NCI-H2029 (cell line): Measurements from ENCODE around the gene VWA8.
A peak's percentile ranks its signal among the peaks of the same experiment; 100 is the strongest.
"Not testable (repeated sequence)": the region's sequence is repeated elsewhere in the genome, so short reads cannot be mapped to it uniquely, and the experiment has no call there.

Experiments used
- DNase-seq: peaks from one replicate; lab custom pipeline; 2025; lab: John Stamatoyannopoulos, UW

Gene VWA8

DNA sequence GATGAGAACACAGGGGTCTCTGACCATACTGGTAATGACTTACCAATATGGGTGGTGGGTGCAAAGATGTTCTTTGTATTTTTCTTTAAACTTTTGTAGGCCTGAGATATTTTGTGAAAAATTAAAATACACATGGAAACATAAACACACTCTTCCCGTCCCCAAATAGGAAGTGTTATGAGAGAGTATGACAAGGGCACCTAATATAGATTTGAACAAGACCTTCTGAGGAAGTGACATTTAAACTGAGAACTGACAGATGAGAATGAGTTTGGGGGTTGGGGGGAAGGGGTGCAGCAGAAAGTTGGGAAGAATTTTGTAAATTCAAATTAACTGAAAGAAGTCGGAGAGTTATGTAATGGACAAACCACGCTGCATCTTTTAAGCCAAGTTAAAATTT, 279.3 kb downstream of the VWA8 start:
- DNase-seq, result no peak

- DNase-seq, result no peak
Measured at GRCh38 chr13:41680900-41681299, 280.0 kb downstream of the VWA8 start.

DNA sequence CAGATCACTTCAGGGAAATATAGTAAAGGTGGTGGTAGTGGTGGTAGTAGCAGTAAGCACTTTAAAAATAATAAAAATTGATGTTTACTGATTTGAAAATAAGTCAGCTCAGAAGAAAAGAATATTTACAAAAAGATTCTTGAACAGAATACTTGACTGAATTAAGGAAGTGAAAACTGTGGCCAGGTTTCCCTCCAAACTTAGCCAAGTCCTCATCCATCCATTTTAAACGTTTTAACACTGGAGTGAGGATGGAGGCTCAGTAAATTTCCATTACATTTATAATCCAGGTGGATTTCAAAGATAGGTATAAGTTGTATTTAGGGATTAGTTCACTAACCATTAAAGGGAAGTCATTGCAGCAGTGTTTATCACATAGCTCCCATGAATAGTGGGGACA, 282.1 kb downstream of the VWA8 start:
- DNase-seq, result no peak

DNA sequence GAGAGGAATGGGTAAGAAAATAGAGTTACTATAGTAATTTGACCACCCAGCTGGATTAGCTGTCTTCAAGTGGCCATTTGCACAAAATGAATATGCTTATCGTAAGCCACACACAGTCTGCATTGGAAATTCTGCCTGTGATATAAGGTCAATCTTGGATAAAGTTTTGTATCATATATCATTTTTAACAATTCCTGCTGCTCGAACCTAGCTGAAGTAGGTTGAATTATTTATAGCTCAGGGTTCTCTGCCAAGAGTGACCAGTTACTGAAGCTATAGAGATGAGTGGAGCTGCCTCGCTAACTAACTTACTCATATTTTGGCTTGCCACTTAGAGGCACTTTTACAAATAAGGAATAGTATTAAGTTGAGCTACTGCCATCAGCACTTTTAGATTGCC, 282.7 kb downstream of the VWA8 start:
- DNase-seq, result no peak

- DNase-seq, result no peak
Measured at GRCh38 chr13:41675306-41675705, 285.6 kb downstream of the VWA8 start.

DNA sequence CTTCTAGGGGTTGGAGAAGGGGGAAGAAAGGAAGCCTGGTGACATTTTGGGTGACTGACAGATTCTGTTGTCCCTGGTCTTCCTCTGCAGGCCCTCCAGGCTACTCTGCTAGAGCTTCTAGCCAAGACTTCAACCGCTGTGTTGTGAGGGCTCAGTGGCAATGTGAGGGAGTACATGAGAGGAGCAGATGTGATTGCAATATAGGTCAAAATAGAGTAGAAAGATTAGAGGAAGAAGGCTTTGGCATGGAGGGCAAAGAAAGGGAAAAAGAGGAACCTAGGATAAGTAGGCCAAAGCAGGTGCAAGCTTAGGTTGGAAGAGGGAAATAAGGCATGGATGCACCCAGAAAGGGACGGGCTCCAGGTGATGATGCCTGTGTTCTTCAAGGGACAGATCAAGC, 286.7 kb downstream of the VWA8 start:
- DNase-seq, result no peak

GRCh38 chr13:41673640-41674039, 287.3 kb downstream of the VWA8 start:
- DNase-seq, result no peak

- no peak for DNase-seq
Measured at GRCh38 chr13:41670873-41671443, 290.0 kb downstream of the VWA8 start.

DNA sequence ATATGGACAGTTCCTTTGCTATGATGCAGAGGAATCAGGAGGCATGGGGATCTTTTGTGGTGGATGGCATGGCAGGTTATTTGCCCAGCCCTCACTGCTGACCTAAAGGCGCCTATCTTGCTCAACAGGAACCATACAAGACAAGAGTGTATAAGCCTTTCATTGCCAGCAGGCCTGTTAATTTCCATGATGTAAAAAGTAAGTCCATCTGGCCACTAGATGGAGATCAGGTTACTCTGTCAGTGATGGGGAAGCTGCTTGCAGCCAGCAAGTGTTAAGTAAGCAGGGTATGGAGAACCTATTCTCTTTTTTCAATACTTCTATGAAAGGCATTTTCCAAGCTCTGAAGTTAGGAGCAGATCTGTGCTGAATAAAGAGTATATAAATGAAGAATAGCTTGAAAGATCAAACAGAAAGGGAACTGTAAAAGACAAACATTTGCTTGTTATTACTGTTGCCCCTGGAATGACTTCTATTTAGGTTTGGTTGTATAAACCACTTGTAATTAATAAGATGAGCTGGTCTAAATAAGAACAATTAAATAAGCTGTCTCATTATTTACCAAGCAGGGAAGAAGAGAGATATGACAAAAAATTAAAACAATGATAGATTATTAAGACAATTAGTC, 292.7 kb downstream of the VWA8 start:
- DNase-seq, result peak; percentile 60

DNA sequence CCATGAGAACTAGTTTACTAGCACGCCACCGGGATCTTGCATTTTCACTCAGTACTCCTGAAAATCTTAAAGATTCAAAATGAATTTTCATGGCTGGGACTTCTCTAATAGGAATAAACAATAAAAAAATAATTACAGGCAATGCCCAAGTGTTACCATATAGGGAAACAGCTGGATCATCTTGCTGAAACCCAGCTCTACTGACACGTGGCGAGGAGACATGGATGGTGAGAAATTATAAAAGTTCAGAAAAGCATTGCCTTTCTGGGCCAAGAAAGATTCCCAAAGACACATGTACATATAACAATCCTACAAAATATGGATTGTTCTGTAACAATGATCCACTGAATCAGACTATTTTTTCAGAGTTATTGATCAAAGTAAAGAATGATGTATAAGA, 294.3 kb downstream of the VWA8 start:
- DNase-seq, result no peak

DNA sequence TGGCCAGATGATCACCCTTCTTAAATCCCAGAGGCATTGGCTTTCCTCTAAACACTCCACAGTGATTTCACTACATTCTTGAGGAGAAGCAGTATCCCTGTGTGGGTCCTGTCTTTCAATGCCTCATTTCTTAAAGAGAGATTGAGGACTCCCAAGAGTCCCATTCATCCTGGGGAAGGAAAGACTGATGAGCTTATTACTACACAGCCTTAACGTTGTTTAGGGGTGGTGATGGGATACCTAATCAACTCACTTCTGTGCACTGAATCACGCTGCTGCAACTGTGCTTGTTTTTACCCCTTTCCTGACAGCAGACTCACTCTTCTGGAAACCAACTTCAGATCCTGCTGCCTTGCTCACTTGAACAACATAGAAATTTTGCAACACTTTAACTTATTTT, 300.5 kb downstream of the VWA8 start:
- DNase-seq, result no peak

GRCh38 chr13:41658057-41658661, 302.8 kb downstream of the VWA8 start:
- DNase-seq, result no peak

GRCh38 chr13:41655997-41656396, 304.9 kb downstream of the VWA8 start:
- no peak for DNase-seq

DNA sequence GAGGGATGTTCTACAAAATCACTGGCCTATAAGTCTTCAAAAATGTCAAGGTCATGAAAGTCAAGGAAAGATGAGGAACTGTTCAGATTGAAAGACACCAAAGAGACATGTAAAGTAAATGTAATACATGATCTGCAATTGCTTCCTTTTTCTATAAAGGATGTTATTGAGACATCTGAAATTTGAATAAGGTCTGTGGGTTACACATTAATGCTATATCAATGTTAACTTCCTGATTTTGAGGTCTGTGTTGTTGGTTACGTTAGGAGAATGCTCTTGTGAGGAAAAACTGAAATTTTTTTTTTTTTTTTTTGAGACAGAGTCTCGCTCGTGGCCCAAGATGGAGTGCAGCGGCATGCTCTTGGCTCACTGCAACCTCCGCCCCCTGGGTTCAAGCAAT, 306.1 kb downstream of the VWA8 start:
- no peak for DNase-seq

DNA sequence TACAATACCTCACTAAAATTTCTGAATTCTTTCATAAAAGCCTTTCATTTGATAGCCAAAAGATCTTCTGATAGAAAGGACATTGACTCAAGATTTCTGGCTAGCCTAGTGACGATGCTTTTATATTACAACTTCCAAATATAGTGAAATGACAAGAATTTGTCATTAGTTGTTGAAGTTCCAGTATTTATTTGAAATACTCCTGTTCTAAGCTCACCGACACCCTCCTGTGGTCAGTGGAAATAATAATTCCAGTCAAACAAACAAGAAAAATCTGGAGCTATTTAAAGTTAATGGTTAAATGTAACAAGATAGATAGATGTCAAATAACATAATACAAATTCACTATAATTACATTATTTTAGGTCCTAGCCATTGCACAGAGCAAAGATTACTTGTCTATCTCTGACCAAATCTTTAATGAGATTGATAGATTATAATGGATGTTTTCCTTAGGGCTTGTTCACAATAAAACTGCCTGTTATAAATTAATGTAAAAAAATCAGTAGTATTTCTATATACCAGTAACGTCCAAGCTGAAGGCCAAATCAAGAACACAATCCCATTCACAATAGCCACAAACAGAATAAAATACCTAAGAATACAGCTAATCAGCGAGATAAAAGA, 308.1 kb downstream of the VWA8 start:
- no peak for DNase-seq

DNA sequence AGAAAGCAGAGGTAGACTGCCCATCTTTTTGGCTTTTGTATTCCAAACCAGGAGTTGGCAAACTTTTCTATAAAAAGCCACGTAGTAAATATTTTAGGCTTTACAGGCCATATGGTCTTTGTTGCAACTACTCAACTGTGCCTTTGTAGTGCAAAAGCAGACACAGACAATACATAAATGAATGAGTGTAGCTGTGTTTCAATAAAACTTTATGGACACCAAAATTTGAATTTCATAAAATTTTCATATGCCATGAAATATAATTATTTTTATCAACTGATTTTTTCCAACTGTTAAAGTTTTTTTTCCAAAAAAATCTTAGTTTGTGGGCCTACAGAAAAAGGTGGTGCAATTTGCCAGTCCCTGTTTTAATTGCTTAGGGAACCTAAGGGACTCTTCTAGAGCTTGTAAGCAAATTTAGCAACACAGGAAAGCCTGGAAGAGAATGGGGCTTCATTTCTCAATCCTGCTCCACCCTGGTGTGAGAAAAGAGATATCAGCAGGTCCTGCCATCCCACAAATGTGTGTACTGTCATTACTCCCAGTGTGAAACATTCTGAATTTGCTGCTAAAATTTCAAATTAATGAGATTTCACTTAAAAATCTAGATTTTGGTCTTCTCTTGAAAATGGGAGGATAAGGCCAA, 309.4 kb downstream of the VWA8 start:
- no peak for DNase-seq

- no peak for DNase-seq
Measured at GRCh38 chr13:41650706-41651105, 310.2 kb downstream of the VWA8 start.

GRCh38 chr13:41649659-41650058, 311.2 kb downstream of the VWA8 start:
- no peak for DNase-seq

- no peak for DNase-seq
Measured at GRCh38 chr13:41648314-41648935, 312.5 kb downstream of the VWA8 start.

DNA sequence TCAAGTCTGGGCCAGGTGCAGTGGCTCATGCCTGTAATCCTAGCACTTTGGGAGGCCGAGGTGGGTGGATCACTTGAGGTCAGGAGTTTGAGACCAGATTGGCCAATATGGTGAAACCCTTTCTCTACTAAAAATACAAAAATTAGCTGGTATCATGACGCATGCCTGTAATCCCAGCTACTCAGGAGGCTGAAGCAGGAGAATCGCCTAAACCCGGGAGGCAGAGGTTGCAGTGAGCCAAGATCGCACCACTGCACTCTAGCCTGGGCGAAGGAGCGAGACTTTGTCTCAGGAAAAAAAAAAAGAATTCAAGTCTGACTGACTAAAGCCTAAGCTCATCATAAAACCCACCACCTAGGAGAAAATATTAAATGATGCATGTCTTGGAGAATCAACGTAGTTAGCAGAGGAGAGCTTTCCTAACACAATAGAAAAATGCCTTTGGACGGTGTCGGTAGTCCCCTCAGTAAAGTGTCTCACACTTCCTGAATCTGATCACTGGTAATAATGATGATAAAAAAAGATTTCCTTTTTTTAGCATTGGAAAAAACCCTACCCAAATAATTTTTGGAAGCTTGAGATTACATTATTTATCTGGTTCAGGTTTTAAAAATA, 313.1 kb downstream of the VWA8 start:
- not testable (repeated sequence) for DNase-seq

GRCh38 chr13:41645331-41645730, 315.6 kb downstream of the VWA8 start:
- DNase-seq, result no peak

DNA sequence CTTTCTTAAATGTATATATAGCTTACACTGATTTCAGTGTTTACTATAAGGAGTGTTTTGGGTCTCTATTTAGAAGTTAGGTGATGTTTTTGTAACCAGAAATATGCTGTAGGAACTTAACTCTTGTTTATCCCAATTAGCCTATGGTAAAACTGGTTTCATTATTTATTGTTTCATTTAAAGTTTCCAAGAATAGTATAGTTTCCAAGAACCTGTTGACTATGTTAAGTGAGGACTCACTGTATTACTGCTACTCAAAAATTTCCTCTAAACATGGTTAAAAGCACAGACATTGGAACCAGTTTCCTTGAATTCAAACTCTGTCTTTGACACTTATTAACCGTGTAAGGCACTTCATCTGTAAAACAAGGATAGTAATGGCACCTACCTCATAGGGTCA, 316.2 kb downstream of the VWA8 start:
- no peak for DNase-seq
